ENCODE results near the gene UBL4A. TPM values are rescaled to one million over a fixed set of nuclear protein-coding genes. Genes with fewer than 3 reads are reported as not detected.

Gene UBL4A
- polyA plus RNA-seq, 2 of the 4 experiments (the other 2 are of a cell fraction) = 26.4 to 37.7 TPM

- WGBS (ENCODE audit: missing lambda C conversion rate) = 49% methylated on average over 19 of the region's 19 CpGs
- ChIA-PET POLR2A (interaction anchor here (0.6 to 1.3 kb wide), 6 partner anchors 9 to 143 kb away, joined by 3 to 6 read pairs (median 4); partner anchors contain the start of gene SLC10A3), CTCF (interaction anchor here (1.7 to 2.4 kb wide), 2 partner anchors 10 to 143 kb away, joined by 3 to 8 read pairs; no protein-coding TSS in a partner anchor)
- no peaks in the 10 kb centered on the region for H3K9me3 ChIP-seq
- H3K4me3 ChIP-seq = peak overlapping the region; percentile 41
- H3K4me2 ChIP-seq = peak overlapping the region; percentile 79
- no peak for DNase-seq (ENCODE audit: low read depth in 1 of 2, low spot score in 1 of 2)
- peaks cover 10% of the 10 kb centered on the region; the same call in 2 of the 3 replicates for H3K4me1 ChIP-seq
- H3K27ac ChIP-seq = peak overlapping the region; percentile 70 to 86
- FAIRE-seq = no peak
- ATAC-seq = peak; percentile 14
- TF ChIP-seq E2F6 (IDR thresholded peaks at IDR 0.05; ENCODE audit: borderline replicate concordance, low read depth) (no peak), KDM5A (IDR thresholded peaks at IDR 0.05) (no peak), HEYL (CRISPR knock-in tag; IDR thresholded peaks at IDR 0.05) (no peak), HDAC2 (IDR thresholded peaks at IDR 0.05) (no peak)
- TF ChIP-seq, protein P1, sequence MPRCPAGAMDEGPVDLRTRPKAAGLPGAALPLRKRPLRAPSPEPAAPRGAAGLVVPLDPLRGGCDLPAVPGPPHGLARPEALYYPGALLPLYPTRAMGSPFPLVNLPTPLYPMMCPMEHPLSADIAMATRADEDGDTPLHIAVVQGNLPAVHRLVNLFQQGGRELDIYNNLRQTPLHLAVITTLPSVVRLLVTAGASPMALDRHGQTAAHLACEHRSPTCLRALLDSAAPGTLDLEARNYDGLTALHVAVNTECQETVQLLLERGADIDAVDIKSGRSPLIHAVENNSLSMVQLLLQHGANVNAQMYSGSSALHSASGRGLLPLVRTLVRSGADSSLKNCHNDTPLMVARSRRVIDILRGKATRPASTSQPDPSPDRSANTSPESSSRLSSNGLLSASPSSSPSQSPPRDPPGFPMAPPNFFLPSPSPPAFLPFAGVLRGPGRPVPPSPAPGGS (IDR thresholded peaks at IDR 0.05) = no peak
Measured at GRCh38 chrX:154516656-154517100, 30.3 kb upstream of the UBL4A start.

- Histone ChIP-seq H3K4me1 (peaks cover 10% of the 10 kb centered on the region; the same call in 2 of the 3 replicates), H3K4me3 (peak within 1 kb of the TSS; percentile 69), H3K27ac (peak within 1 kb of the TSS; percentile 86 to 91), H3K4me2 (peak within 1 kb of the TSS; percentile 79), H3K9me3 (no peaks in the 10 kb centered on the region)
- 13% methylated on average over 3 of the region's 59 CpGs for WGBS (ENCODE audit: missing lambda C conversion rate)
- peak; percentile 84 to 92 for ATAC-seq
- TF ChIP-seq REST (IDR thresholded peaks at IDR 0.05) = no peak; the same call in 1 of the 2 replicates
- no peak for TF ChIP-seq BHLHE40 (IDR thresholded peaks at IDR 0.05; ENCODE audit: low read depth, low read length)
- peak; percentile 73; the same call in 1 of the 2 replicates for TF ChIP-seq PHF8 (IDR thresholded peaks at IDR 0.05; ENCODE audit: borderline replicate concordance, low read depth)
- TF ChIP-seq JUN (IDR thresholded peaks at IDR 0.05) = peak in 1 of 2 experiments; percentile 49; a peak in 1 of 5 replicates
- no peak for TF ChIP-seq SREBF2 (IDR thresholded peaks at IDR 0.05)
- TF ChIP-seq POLR2AphosphoS2 (conservative IDR thresholded peaks at IDR 0.05; ENCODE audit: low read length) = peak; percentile 84; the same call in 1 of the 2 replicates
- 0 out of 2 replicates have a peak, but pooled peaks have one; percentile 35 for TF ChIP-seq E2F6 (IDR thresholded peaks at IDR 0.05; ENCODE audit: borderline replicate concordance, low read depth)
- TF ChIP-seq MAZ (IDR thresholded peaks at IDR 0.05; ENCODE audit: borderline replicate concordance, low read depth, low read length) = no peak
- TF ChIP-seq, protein P1 (IDR thresholded peaks at IDR 0.05) = peak; percentile 51; the same call in 1 of the 3 replicates
- TF ChIP-seq POLR2A (IDR thresholded peaks at IDR 0.05; ENCODE audit: low read length) = peak; percentile 76
- FAIRE-seq = peak; percentile 97
- ChIA-PET CTCF (interaction anchor here (1.6 to 2.4 kb wide), 3 partner anchors 10 to 143 kb away, joined by 3 to 8 read pairs (median 5); no protein-coding TSS in a partner anchor), POLR2A (interaction anchor here (0.6 to 1.3 kb wide), 5 partner anchors 9 to 143 kb away, joined by 3 to 6 read pairs (median 4); partner anchors contain the start of gene SLC10A3)
- DNase-seq (ENCODE audit: low read depth in 1 of 2, low spot score in 1 of 2) = peak; percentile 45 to 92
Measured at GRCh38 chrX:154515966-154516655, 29.7 kb upstream of the UBL4A start, which contains the start of gene FAM3A. Gene FAM3A, minus strand, starts transcription at chrX:154516232. Its CDS starts 460 bp downstream, at chrX:154515772.

Measured in A549 (cell line).